SK-N-DZ (cell line): ENCODE data around the gene ANO3.

Source experiments
- DNase-seq: peaks from one replicate; pipeline ENCODE4 v3.0.0-alpha.2; 2015; ENCODE audit warnings: low spot score

Gene ANO3

GRCh38 chr11:26353010-26353409 is 21.1 kb downstream of the ANO3 start:
- no peak for DNase-seq

- DNase-seq, result no peak
These were observed 27.1 kb downstream of the ANO3 start for GRCh38 chr11:26359055-26359454.

GRCh38 chr11:26365284-26365683 is 33.4 kb downstream of the ANO3 start:
- no peak for DNase-seq

GRCh38 chr11:26377619-26378018 is 45.7 kb downstream of the ANO3 start:
- DNase-seq, result no peak

- DNase-seq, result no peak
These were observed 67.4 kb downstream of the ANO3 start for GRCh38 chr11:26399336-26399735.

- no peak for DNase-seq
These were observed 78.9 kb downstream of the ANO3 start for GRCh38 chr11:26410706-26411366.

- no peak for DNase-seq
These were observed 81.0 kb downstream of the ANO3 start for GRCh38 chr11:26412955-26413354.

- DNase-seq, result no peak
These were observed 86.5 kb downstream of the ANO3 start for GRCh38 chr11:26418386-26418912.

GRCh38 chr11:26420331-26420730 is 88.4 kb downstream of the ANO3 start:
- no peak for DNase-seq

- no peak for DNase-seq
These were observed 92.3 kb downstream of the ANO3 start for GRCh38 chr11:26424255-26424654.

- DNase-seq, result no peak
These were observed 107.9 kb downstream of the ANO3 start for GRCh38 chr11:26439854-26440253.

GRCh38 chr11:26442131-26442530 is 110.2 kb downstream of the ANO3 start:
- DNase-seq, result no peak

- DNase-seq, result no peak
These were observed 111.7 kb downstream of the ANO3 start for GRCh38 chr11:26443617-26444016.

- DNase-seq, result no peak
These were observed 125.7 kb downstream of the ANO3 start for GRCh38 chr11:26457636-26458035.

- no peak for DNase-seq
These were observed 133.3 kb downstream of the ANO3 start for GRCh38 chr11:26465274-26465673.

GRCh38 chr11:26467506-26467905 is 135.6 kb downstream of the ANO3 start:
- DNase-seq, result no peak

GRCh38 chr11:26470992-26471391 is 139.1 kb downstream of the ANO3 start:
- no peak for DNase-seq

- no peak for DNase-seq
These were observed 141.6 kb downstream of the ANO3 start for GRCh38 chr11:26473216-26474194.

- DNase-seq, result no peak
These were observed 142.5 kb downstream of the ANO3 start for GRCh38 chr11:26474401-26474800.

GRCh38 chr11:26477396-26477795 is 145.5 kb downstream of the ANO3 start:
- peak; percentile 9 for DNase-seq

- DNase-seq, result no peak
These were observed 146.8 kb downstream of the ANO3 start for GRCh38 chr11:26478710-26479109.

- no peak for DNase-seq
These were observed 148.1 kb downstream of the ANO3 start for GRCh38 chr11:26480041-26480440.

GRCh38 chr11:26483108-26483507 is 151.2 kb downstream of the ANO3 start:
- DNase-seq, result no peak
